BE2C (cell line): ENCODE data around the gene TERC. TPM values are rescaled to one million over a fixed set of nuclear protein-coding genes. Genes with fewer than 3 reads are reported as not detected.

Experiments used
- DNase-seq: peaks from one replicate; pipeline ENCODE4 v3.0.0-alpha.2; 2020
- H3K27me3 ChIP-seq: fragments of 250-450 bp; sonication (Bioruptor Pico); 2 replicates; pipeline ENCODE4 v1.5.1; 2020; ENCODE audit warnings: mild to moderate bottlenecking
- H3K36me3 ChIP-seq: fragments of 250-450 bp; sonication (Bioruptor Pico); 2 replicates; pipeline ENCODE4 v1.5.1; 2020; ENCODE audit warnings: mild to moderate bottlenecking
- H3K4me1 ChIP-seq: fragments of 250-450 bp; sonication (Bioruptor Pico); 2 replicates; pipeline ENCODE4 v1.5.1; 2020
- H3K4me3 ChIP-seq: 2 replicates; pipeline ENCODE4 v1.5.1; 2011; ENCODE audit warnings: low read depth, low read length
- H3K9me3 ChIP-seq: fragments of 250-450 bp; sonication (Bioruptor Pico); 2 replicates; pipeline ENCODE4 v1.5.1; 2020
- polyA plus RNA-seq: library from polyadenylated mRNA; unstranded; fragments of >200 nt; gene quantifications from one replicate; pipeline ENCODE4 v1.2.1, GENCODE V29; 2012; ENCODE audit warnings: low read depth, missing spikeins; ENCODE audit not compliant: insufficient read length, insufficient read depth
- TF ChIP-seq, protein P1 (sequence below): IDR thresholded peaks from 2 replicates; pipeline ENCODE4 v1.5.1; 2012; ENCODE audit warnings: mild to moderate bottlenecking, low read depth, low read length

Gene TERC
- 6.2 TPM for polyA plus RNA-seq

DNA sequence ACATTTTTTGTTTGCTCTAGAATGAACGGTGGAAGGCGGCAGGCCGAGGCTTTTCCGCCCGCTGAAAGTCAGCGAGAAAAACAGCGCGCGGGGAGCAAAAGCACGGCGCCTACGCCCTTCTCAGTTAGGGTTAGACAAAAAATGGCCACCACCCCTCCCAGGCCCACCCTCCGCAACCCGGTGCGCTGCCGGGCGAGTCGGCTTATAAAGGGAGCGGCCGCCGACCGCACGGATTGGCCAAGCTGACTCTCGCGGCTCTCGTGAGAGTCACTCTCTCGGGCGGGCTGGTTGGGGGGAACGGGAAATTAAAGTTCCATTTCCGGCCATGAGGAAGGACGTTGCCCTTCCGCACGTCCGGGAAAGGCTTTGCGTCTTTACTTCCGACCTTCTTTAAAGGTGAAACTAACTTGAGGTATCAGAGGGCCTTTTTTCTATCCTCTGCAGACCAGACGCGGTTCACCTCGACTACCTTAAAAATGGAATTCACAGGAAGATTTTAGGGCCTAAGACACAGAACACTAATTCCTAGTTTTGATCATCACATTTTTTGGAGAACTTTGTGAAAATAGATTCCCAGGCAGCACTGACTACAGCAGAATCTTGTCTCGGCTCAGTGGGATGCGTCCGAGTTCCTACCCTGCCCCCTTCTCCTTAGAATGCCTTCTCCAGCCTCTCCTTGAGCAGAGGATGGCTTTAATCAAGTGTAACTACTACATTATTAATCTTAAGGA lies at the start of gene TERC:
TERC (minus strand) TSS at position 179 of the 731 bp plus-strand sequence.
- no peaks in the 10 kb centered on the region for H3K36me3 ChIP-seq
- DNase-seq = peak; percentile 95
- no peaks in the 10 kb centered on the region for H3K27me3 ChIP-seq
- no peaks in the 10 kb centered on the region for H3K4me1 ChIP-seq
- H3K4me3 ChIP-seq = peak within 1 kb of the TSS; percentile 79
- TF ChIP-seq, protein P1, sequence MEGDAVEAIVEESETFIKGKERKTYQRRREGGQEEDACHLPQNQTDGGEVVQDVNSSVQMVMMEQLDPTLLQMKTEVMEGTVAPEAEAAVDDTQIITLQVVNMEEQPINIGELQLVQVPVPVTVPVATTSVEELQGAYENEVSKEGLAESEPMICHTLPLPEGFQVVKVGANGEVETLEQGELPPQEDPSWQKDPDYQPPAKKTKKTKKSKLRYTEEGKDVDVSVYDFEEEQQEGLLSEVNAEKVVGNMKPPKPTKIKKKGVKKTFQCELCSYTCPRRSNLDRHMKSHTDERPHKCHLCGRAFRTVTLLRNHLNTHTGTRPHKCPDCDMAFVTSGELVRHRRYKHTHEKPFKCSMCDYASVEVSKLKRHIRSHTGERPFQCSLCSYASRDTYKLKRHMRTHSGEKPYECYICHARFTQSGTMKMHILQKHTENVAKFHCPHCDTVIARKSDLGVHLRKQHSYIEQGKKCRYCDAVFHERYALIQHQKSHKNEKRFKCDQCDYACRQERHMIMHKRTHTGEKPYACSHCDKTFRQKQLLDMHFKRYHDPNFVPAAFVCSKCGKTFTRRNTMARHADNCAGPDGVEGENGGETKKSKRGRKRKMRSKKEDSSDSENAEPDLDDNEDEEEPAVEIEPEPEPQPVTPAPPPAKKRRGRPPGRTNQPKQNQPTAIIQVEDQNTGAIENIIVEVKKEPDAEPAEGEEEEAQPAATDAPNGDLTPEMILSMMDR = no peak
- H3K9me3 ChIP-seq = no peaks in the 10 kb centered on the region

DNA sequence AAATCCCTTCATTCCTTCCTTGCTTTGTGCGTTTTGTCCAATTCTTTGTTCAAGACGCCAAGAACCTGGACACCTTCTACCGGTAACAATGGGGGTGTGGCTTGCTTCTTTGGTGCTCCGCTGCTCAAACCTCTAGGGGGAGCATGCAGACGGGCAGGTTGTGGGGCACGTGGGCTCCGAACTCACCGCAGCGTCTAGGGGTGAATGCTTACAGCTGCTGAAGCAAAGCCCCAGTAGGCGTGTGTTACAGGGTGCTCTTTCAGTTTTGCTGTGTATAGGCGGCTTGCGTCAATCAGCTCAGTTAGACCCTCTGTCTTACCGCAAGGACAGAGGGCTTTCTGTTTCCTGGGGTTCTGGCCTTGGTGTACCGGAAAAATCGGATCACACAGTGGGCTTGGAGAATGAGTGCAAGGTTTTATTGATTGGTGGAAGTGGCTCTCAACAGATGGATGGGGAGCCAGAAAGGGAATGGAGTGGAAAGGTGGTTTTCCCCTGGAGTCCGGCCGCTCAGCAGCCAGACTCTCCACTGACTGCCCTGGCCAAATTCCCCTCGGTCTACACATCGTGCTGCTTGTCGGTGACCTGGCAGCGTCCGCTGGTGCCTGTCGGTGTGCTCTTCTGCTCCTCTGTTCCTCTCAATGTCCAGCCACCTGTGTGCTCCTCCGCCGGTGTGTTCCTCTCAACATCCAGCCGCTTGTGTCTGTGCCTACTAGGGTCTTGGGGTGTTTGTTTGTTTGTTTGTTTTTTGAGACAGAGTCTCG lies 49.1 kb upstream of the TERC start:
- TF ChIP-seq, protein P1 = peak; percentile 21; the same call in 1 of the 2 replicates
- Histone ChIP-seq H3K4me1 (no peaks in the 10 kb centered on the region), H3K36me3 (no peaks in the 10 kb centered on the region), H3K4me3 (no peak overlapping the region), H3K27me3 (no peaks in the 10 kb centered on the region), H3K9me3 (no peaks in the 10 kb centered on the region)
- DNase-seq = no peak

DNA sequence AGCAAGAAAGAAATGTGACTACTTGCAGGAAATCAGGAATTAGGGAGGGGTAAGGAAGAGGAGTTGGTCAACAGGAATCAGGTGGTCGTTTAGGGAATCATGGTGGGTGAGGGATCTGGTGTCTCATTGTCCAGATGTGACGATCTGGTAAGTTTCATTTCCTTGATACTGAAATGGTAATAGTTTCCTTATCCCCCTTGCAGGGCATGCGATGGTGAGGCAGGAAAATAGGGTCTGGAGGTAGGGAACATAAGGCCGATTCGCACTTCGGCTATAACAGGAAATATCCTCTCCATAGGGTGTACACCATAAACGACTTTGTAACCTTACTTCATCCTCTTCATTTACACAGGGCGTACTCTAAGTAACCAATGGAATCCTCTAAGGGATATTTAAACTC lies 48.4 kb upstream of the TERC start:
- peak overlapping the region; percentile 94 for H3K4me3 ChIP-seq
- TF ChIP-seq, protein P1 = no peak
- no peaks in the 10 kb centered on the region for H3K9me3 ChIP-seq
- H3K36me3 ChIP-seq = no peaks in the 10 kb centered on the region
- H3K4me1 ChIP-seq = no peaks in the 10 kb centered on the region
- H3K27me3 ChIP-seq = no peaks in the 10 kb centered on the region
- DNase-seq = no peak

DNA sequence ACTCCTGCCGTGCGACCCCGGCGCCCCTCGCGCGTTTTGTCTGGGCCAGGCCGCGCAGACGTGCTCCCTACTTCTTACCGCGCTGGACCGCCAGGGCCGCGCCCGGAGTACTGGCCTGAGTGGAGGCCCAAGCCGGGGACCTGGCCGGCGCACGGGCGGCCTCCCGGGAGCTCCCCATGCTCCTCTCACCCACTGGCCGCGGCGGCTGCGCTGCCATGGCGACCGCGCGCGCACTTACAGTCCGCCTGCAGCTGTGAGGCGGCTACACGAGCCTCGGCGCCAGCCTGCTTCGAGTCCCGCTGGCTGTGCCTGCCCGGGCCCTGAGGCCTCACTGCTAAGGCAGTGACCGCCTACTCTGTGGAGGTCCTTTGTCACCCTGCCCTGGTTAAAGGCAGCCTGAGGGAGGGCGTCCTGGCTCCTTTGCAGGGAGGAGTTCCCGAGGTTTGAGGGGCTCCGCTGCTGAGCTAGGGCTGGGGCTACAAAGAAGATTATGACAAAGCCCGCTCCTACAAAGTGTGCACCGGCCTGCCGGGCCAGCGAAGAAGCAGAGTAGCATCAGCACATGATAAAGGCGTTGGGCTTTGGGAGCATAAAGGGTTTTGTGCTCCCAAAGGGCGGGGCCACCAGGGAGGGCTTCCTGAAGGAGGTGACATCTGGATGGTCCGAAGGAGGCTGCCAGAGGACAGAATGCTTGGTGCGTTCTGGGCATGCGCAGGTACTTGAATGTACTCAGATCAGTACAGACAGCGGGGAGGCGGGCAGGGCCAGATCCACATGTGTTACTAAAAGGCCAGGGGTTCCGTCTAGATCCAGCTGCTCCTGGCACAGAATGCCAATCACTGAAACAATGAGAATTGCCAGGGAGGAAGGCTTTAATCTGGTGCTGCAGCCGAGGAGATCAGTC lies 47.7 kb upstream of the TERC start, which contains the start of the genes LRRC34 and LRRIQ4:
LRRC34 (minus strand) TSS at position 573 of the 904 bp plus-strand sequence; CDS start at position 217, 356 bp downstream.
LRRIQ4 (plus strand) TSS at position 539 of the 904 bp plus-strand sequence. CDS start 9,052 bp downstream, outside the sequence.
- no peaks in the 10 kb centered on the region for H3K36me3 ChIP-seq
- no peaks in the 10 kb centered on the region for H3K4me1 ChIP-seq
- DNase-seq = peak; percentile 93
- no peaks in the 10 kb centered on the region for H3K9me3 ChIP-seq
- TF ChIP-seq, protein P1 = no peak
- H3K4me3 ChIP-seq = peak within 1 kb of the TSS; percentile 94
- no peaks in the 10 kb centered on the region for H3K27me3 ChIP-seq

DNA sequence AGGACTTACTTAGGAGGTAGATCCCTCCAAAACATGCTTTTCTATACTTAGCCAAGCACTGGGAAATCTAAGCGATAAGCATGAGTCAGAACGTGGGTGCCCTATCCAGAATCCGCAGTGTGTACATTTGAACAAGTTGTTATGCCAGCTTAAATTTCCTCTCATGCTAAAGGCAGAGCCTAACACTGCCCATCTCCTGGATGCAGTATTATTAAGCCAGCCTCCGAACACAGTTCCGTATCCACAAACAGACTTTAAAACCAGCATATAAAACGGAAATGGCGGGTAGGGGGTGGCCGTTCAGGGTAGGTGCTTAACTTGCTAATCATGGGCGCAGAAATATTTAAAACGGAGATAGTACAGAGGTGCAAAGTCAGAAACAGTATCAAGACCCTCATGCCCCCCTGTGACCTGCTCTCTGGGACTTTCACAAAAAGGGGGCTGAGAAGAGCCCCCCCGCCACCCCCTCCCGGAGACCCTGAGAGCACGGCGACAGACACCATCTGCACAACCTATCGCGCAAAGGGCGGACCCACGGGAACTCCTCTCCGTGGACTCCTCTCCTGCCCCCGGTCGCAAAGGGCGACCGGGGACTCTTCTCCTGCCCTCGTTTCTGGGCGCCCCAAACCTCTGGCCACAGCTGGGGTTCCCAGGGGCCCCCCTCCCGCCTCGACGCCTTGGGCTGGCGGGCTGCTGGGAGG lies 46.9 kb upstream of the TERC start:
- no peaks in the 10 kb centered on the region for H3K9me3 ChIP-seq
- H3K4me3 ChIP-seq = peak overlapping the region; percentile 94
- H3K36me3 ChIP-seq = no peaks in the 10 kb centered on the region; the same call in 1 of the 2 replicates
- TF ChIP-seq, protein P1 = no peak
- no peaks in the 10 kb centered on the region for H3K4me1 ChIP-seq
- DNase-seq = peak; percentile 55
- H3K27me3 ChIP-seq = no peaks in the 10 kb centered on the region
